GM18870 (cell line): Measurements from ENCODE around the gene CDK17.
"Not testable (repeated sequence)": the region's sequence is repeated elsewhere in the genome, so short reads cannot be mapped to it uniquely, and the experiment has no call there.

Experiments used
- ATAC-seq: cut with Tn5 transposase; IDR thresholded peaks from one replicate; pipeline ENCODE4 v1.9.1; 2021; ENCODE audit warnings: moderate library complexity; ENCODE audit not compliant: unreplicated experiment

Gene CDK17

DNA sequence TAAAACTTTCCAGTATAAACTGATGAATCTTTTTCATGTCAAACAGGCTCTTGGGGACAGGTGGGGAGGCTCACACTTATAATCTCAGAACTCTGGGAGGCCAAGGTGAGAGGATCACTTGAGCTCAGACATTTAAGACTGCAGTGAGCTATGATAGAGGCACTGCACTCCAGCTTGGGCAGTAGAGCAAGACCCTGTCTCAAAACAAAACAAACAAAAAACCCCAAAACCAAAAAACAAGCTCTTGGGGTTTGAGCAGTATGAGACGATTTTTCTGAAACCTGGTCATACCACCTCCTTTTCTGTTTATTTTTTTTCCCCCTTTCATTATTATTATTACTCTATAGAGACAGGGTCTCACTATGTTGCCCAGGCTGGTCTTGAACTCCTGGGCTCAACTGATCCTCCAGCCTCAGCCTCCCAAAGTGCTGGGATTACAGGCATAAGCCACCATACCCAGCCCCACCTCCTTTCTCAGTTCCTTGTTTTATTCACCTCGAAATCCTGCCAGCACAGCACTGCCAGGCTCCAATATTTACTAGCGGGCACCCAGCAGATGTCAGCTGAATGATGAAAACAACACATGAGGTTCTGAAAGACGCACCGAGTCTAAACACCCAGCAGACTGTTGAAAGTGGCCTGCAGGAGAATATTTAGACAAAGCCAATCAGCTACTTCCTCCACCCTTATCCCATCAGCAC, 19.5 kb upstream of the CDK17 start:
- ATAC-seq, result peak; percentile 69

DNA sequence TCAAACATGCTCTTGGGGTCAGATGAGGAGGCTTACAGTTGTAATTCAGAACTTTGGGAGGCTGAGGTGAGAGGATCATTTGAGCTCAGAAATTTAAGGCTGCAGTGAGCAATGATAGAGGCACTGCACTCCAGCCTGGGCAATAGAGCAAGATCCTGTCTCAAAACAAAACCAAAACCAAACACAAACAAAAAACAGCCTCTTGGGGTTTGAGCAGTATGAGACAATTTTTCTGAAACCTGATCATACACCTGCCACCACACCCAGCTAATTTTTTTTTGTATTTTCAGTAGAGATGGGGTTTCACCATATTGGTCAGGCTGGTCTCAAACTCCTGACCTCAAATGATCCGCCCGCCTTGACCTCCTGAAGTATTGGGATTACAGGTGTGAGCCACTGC, 17.4 kb upstream of the CDK17 start:
- peak; percentile 49 for ATAC-seq

DNA sequence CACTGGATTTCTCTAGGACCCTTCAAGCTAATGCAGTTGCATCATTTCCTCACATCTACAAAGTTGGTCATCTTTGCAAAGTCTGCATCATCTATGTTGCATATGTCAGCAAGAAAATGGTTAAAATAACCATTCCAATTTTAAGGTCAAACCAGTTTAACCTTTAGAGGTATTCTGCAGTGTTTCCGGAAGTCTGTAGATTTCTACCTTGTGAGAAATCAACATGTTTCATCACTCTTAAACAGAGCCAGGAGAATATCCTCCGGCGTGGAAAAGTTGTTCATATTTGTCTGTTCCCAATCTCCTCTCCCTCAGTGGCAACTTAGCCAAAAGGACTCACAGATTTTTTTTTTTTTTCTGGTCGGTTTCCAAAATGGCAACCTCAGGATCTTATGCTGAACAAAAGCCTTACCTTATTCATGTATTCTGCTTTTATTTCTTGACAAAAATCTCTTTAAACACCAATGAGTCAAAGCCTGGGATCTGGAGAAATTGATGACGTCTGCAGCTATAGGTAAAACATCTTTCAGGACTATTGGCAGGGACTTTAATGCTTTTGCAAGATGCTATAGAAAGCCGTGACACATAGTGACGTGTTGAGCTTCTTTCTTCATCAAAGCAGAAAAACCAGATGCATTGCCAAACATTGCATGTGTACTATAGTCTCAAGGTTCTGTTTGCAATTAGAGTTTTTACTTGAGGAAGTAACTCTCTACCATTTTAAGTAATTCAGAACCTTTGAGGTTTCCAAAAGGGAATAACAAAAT, 16.0 kb upstream of the CDK17 start:
- ATAC-seq, result no peak

DNA sequence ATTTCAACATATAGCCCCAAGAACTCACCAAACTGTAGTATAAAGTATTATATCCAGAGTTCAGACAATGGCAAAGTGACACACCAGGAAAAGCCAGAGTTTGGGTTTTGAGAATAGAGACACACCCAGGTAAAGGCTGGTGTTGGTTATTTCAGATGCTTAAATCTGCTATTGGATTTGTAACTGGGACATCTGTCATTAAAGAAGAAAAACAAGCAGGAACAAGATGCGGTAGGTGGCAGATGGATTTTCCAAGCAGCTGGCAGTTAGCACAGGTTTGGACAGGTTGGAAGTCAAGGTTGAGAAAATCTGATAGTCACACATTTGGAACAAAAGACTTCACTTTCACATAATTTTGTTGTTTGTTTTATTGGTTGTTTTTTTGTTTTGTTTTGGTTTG, 14.4 kb upstream of the CDK17 start:
- no peak for ATAC-seq

GRCh38 chr12:96412431-96412830, 12.2 kb upstream of the CDK17 start:
- no peak for ATAC-seq

GRCh38 chr12:96409731-96410130, 9.5 kb upstream of the CDK17 start:
- no peak for ATAC-seq

GRCh38 chr12:96408993-96409392, 8.8 kb upstream of the CDK17 start:
- no peak for ATAC-seq

- peak; percentile 96 for ATAC-seq
Observed at GRCh38 chr12:96407429-96408097, 7.3 kb upstream of the CDK17 start.

DNA sequence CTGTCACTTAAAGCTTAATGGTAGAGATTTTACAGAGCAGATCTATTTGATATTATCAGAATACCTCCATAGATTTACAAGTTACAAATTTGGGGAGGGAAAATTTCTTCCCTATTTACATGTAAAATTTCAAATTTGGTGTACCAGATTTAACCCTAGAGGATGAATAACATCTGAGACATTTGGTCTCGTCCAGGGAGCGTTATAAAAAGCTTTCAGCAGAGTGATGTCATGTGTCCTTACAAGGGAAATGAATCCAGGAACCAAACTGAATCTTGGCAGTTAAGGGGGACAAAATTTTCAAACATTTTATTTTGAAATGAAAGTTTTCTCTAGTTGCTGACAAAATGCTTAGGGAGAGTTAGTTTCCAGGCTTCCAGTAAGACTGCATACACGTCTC, 4.5 kb upstream of the CDK17 start:
- no peak for ATAC-seq

- no peak for ATAC-seq
Observed at GRCh38 chr12:96403870-96404269, 3.6 kb upstream of the CDK17 start.

DNA sequence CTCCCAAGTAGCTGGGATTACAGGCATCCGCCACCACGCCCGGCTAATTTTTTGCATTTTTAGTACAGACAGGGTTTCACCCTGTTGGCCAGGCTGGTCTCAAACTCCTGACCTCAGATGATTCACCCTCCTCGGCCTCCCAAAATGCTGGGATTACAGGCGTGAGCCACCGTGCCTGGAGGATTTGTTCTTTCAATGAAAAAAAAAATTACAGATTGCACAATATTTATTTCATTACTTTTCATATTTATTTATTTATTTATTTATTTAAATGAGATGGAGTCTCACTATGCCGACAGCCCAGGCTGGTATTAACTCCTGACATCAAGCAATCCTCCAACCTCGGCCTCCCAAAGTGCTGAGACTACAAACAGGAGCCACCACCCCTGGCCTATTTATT, 2.3 kb upstream of the CDK17 start:
- not testable (repeated sequence) for ATAC-seq

DNA sequence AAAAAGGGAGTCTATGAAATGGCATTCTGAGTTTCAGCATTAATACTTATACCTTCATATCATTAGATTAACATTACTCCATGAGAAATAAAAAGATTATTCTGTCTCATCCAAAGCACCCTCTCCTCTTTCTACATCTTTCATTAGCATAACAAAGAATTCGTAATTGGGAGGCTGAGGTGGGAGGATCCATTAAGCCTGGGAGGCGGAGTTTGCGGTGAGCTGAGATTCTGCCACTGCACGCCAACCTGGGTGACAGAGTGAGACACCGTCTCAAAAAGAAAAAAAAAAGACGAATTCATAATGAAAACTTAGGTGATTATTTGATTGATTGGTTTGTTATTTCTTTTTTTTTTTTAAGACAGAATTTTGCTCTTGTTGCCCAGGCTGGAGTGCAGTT, 1.8 kb upstream of the CDK17 start:
- ATAC-seq, result no peak

- ATAC-seq, result peak; percentile 37
Observed at GRCh38 chr12:96401076-96401871, 1.0 kb upstream of the CDK17 start.

DNA sequence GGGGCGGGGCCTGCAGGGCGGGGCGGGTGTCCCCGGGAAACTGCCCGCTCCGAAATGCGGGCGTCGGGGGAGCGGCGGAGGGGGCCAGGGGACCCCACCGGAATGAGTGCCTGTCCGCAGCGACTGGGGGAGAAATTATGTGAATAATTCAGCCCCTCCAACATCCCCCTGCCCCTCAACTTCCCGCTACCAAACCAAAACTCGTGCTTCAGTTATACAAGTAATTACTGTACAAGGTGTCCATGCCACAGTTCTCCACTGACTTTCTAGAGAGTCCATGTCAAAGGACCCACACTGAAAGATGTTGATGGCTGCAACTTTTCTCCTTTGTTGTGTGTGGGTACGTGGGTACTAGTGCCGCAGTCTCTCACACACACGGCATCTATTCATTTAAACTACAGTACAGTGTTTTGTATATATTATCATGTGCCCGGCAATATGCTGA, 414 bp upstream of the CDK17 start:
- ATAC-seq, result no peak

GRCh38 chr12:96399120-96399918, 920 bp downstream of the CDK17 start:
- ATAC-seq, result peak; percentile 31

DNA sequence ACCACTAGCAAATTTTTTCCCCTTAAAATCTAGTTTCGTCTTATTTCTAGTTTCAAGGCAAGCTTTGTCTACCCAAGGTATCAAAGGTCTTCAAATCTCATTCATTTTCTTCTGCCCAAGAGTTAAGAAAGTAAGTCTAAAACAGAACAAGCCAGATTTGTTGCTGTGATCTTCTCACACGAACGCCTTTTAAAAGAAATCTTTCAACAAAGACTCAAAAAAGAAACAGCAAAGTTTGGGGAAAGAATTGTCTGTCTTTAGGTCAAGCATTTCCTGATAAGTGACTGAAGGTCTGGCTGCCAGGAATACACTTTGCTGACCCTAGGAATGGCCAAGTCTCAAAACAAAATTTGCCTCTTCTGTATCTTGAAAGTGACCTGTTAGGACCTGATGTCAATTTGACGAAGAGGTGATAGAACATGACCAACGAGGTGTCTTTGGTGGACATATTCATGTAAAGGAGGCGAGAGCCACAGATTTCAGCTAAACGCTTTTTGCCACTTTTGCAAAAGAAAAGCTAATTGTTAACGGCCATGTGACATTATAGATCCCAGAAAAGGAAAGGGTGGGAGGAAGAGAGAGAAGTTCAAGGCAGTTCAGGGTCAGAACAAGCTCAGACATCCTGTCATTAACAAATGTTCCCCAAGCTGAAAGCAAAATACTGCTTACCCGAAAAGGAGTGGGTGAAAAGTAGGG, 1.7 kb downstream of the CDK17 start:
- no peak for ATAC-seq

- ATAC-seq, result no peak
Observed at GRCh38 chr12:96397756-96398423, 2.3 kb downstream of the CDK17 start.

GRCh38 chr12:96396914-96397313, 3.3 kb downstream of the CDK17 start:
- ATAC-seq, result no peak

GRCh38 chr12:96396209-96396608, 4.0 kb downstream of the CDK17 start:
- no peak for ATAC-seq
